Kidney (tissue), 14 donors: Measurements from ENCODE around the gene TMEM144. TPM values are rescaled to one million over a fixed set of nuclear protein-coding genes. Genes with fewer than 3 reads are reported as not detected.
A peak's percentile ranks its signal among the peaks of the same experiment; 100 is the strongest.

Source experiments
- DNase-seq, 5 donors: peaks; one replicate each; pipeline ENCODE4 v3.0.0-alpha.2; 2013 to 2020
- FAIRE-seq: peaks from 2 replicates; lab custom pipeline; 2012; peaks lifted over from hg19 to GRCh38; lab: Jason Lieb, UNC
- H3K27ac ChIP-seq, 2 donors: one replicate each; pipeline ENCODE4 v1.7.0; 2013; ENCODE audit warnings: low read depth in 2 of 2, low read length in 2 of 2, inconsistent platforms in 1 of 2
- H3K27me3 ChIP-seq: one replicate; pipeline ENCODE4 v1.7.1; 2013; ENCODE audit warnings: low read length, inconsistent platforms; ENCODE audit not compliant: control insufficient read depth, insufficient read depth
- H3K36me3 ChIP-seq, 3 donors: one replicate each; pipeline versions ENCODE4 v1.7.0 to v1.7.1; 2013; ENCODE audit warnings: low read length in 3 of 3, control low read depth in 1 of 3, inconsistent platforms in 1 of 3; ENCODE audit not compliant: insufficient read depth in 3 of 3, control insufficient read depth in 2 of 3
- H3K4me1 ChIP-seq, 3 donors: one replicate each; pipeline versions ENCODE4 v1.7.0 to v1.7.1; 2013; ENCODE audit warnings: low read length in 3 of 3, inconsistent platforms in 1 of 3, low read depth in 1 of 3; ENCODE audit not compliant: control insufficient read depth in 2 of 3, insufficient read depth in 2 of 3
- H3K4me3 ChIP-seq, 3 donors: one replicate each; pipeline versions ENCODE4 v1.7.0 to v1.8.1; 2013; ENCODE audit warnings: low read length in 3 of 3, control low read depth in 1 of 3, inconsistent platforms in 1 of 3
- H3K9ac ChIP-seq, 3 donors: one replicate each; pipeline versions ENCODE4 v1.7.0 to v1.7.1; 2013; ENCODE audit warnings: low read length in 3 of 3, control low read depth in 1 of 3, inconsistent platforms in 1 of 3
- H3K9me3 ChIP-seq, 3 donors: one replicate each; pipeline versions ENCODE4 v1.7.0 to v1.7.1; 2013; ENCODE audit warnings: low read length in 3 of 3, control low read depth in 1 of 3, inconsistent platforms in 1 of 3; ENCODE audit not compliant: control insufficient read depth in 2 of 3, insufficient read depth in 1 of 3
- CTCF ChIP-seq: IDR thresholded peaks from 3 replicates; pipeline ENCODE4 v1.5.1; 2012; ENCODE audit warnings: mild to moderate bottlenecking, moderate library complexity, borderline replicate concordance; ENCODE audit not compliant: insufficient read depth; ENCODE audit errors: extremely low read depth
- intact Hi-C: fragments of 100-400 bp; cut with DNase I; formaldehyde crosslinking; loops from one replicate; pipeline ENCODE4 v1.11.1; 2022
- polyA plus RNA-seq: library from polyadenylated mRNA; stranded (reverse); fragments of 350-450 nt; fragmentation: Illumina TruSeq; extraction: RNeasy Lipid Tissue Mini Kit (QIAGEN cat#74804); gene quantifications from one replicate; pipeline ENCODE4 v1.2.3, GENCODE V29; 2014; ENCODE audit warnings: low read depth, low replicate concordance; ENCODE audit not compliant: insufficient read depth
- total RNA-seq: library from RNA; stranded (reverse); fragmentation: NEBNext Ultra II Directional; extraction: Animal tissue kit (Norgen Biotek cat#: 25700); gene quantifications from one replicate; pipeline ENCODE4 v1.2.1, GENCODE V29; 2021
- donor health status: control.
- donor health status: control.
- donor health status: control.
- donor health status: control.
- donor health status: control.
- donor health status: DM: yes; HTN: yes; CAD: no.
- donor health status: Normal renal cell carcinoma (clear cell type).

TMEM144 gene
- total and polyA plus RNA-seq, 2 donors from 2014 or later: 3.3 to 9.8 TPM

GRCh38 chr4:158302076-158302866 is 92.0 kb downstream of the TMEM144 start:
- Histone ChIP-seq H3K9me3 (no peaks in the 10 kb centered on the region), H3K27me3 (no peaks in the 10 kb centered on the region), H3K9ac (no peak overlapping the region), H3K4me3 (no peak overlapping the region), H3K36me3 (no peaks in the 10 kb centered on the region), H3K4me1 (peaks cover 0 to 11% (median 0%) of the 10 kb centered on the region in 3 donors), H3K27ac (peak overlapping the region in 1 of 2 donors; percentile 13)
- TF ChIP-seq CTCF: no peak
- DNase-seq: no peak
- intact Hi-C loops: no loop called here
- FAIRE-seq: no peak

GRCh38 chr4:158304694-158305093 is 94.4 kb downstream of the TMEM144 start:
- H3K4me3 ChIP-seq: no peak overlapping the region
- DNase-seq (no peak), FAIRE-seq (no peak)

More at GRCh38 chr4:158304694-158305093, 94.4 kb downstream of the TMEM144 start:
- no peak for TF ChIP-seq CTCF
- H3K4me1 ChIP-seq: peaks cover 0 to 10% (median 0%) of the 10 kb centered on the region in 3 donors
- no peaks in the 10 kb centered on the region for H3K36me3 ChIP-seq
- no peak overlapping the region for H3K27ac ChIP-seq
- no peaks in the 10 kb centered on the region for H3K27me3 ChIP-seq
- H3K9ac ChIP-seq: no peak overlapping the region
- no peaks in the 10 kb centered on the region for H3K9me3 ChIP-seq
- intact Hi-C loops: no loop called here

Other genes starting within 250 kb of the TMEM144 start
- 38.6 TPM for gene GASK1B, start 37.5 kb upstream of the TMEM144 start, total RNA-seq
- 6.5 TPM for gene GASK1B, start 37.5 kb upstream of the TMEM144 start, polyA plus RNA-seq